Dermis blood vessel endothelial cell (primary cell): ENCODE results near the gene GSX2. TPM values are rescaled to one million over a fixed set of nuclear protein-coding genes. Genes with fewer than 3 reads are reported as not detected.
A peak's percentile ranks its signal among the peaks of the same experiment; 100 is the strongest.
"Not testable (repeated sequence)": the region's sequence is repeated elsewhere in the genome, so short reads cannot be mapped to it uniquely, and the experiment has no call there.

Source experiments
- DNase-seq: peaks from one replicate; pipeline ENCODE4 v3.0.0; 2010
- total RNA-seq: library from RNA; depleted of rRNA; stranded (reverse); fragments of >200 nt; gene quantifications from 2 replicates; pipeline ENCODE4 v1.2.3, GENCODE V29; 2014

GSX2 gene
- total RNA-seq, 1 donor from 2014 or later: not detected

DNA sequence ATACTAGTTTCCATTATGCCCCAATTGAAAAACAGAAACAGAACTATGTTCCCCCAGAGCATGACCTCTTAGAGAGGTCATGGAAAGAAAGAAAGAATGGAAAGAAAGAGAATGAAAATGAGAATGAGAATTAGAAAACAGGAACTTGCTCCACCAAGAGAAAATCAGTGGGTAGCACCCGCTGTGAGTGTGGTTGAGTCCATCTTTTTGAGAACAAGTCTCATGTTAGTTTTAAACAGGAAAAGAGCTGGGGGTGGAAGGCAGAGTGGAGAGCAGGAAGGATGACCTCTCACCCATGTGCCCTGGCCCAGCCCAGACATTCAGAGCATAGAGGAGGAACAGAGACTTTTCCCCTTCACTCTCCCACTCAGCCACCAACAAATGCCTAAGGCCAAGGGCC lies 4.9 kb downstream of the GSX2 start:
- DNase-seq: no peak

DNA sequence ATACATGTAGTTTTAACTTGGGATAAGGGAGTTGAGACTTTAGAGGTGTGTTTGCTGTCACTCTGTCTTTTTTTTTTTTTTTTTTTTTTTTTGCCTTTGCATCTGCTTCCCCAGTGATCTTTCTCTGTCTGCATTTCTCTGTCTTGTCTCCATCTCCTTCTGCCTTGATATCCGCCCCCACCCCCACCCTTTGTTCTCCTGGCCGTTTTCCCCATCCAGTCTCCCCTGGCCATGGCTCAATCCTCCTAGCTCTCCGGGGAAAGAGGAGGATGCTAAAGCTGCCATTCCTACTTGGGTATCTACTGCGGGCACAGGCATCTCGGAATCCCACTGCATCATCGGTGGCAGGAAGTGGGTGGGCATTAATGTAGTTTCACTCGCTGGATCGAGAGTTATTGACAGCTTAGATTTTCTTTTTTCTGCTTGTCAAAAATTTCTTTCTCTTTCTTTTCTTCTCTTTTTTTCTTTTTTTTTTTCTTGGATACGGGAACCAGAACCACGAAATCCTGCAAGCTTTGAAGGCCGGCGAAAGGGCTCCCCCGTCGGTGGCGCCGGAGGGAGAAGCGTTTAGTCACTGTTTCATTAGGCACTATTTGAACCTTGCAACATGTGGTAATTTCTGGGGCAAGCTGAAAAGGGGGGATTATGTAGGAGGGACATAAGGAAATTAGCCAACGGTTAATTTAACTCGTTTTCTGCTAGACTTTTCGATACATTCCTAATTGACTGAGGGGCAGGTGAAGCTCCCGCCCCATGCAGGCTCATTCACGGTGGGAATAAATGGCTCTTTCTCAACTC lies 8.2 kb downstream of the GSX2 start:
- no peak for DNase-seq

DNA sequence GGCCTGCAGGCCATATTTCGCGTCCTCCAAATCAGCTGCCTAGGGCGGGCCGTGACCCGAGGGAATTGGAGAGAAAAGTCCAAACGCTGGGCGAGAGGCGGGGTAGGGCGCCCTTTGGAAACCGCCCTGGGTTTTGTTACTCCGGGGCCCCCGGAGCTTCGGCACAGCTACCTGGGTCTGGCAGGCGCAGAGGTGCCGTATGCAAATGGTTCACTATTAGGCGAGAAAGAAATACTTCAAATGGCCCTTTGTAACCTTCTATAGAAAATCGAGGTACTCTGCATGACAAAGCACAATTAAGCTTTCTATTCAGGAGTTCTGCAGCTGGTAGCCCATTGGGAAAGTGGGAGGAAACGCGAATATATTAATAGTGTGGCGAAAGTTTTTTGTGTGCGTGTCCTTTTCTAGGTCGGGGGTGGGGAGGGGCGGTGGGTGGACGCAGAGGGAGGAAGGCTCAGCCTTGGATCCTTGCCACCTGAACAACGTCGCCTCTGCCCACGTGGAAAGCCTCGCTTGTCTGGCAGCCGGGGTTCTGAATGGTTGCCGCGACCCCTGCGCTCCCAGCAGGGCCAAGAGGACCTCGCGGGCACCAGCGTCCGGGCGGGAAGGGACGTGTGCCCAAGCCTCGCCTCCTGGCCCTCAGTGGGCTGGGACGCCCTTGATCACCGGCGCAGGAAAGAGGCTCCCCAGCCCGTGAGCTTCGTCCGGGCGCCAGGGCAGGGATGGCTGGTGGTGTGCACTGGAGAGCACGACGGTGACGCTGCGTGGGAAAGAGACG lies 9.5 kb downstream of the GSX2 start:
- peak; percentile 10 for DNase-seq

GRCh38 chr4:54110019-54110416 lies 10.1 kb downstream of the GSX2 start:
- no peak for DNase-seq

DNA sequence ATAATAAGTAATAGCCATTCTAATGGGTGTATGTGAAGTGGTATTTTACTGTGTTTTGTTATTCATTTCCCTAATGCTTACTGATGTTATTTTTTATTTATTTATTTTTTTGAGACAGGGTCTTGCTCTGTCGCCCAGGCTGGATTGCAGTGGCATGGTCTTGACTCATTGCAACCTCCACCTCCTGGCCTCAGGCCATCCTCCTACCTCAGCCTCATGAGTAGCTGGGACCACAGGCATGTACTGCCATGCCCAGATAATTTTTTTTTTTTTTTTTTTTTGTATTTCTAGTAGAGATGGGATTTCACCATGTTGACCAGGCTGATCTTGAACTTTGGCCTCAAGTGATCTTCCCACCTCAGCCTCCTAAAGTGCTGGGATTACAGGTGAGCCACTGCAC lies 13.2 kb downstream of the GSX2 start:
- DNase-seq: not testable (repeated sequence)

- DNase-seq: not testable (repeated sequence)
These were observed 16.3 kb downstream of the GSX2 start for GRCh38 chr4:54116246-54116645.

DNA sequence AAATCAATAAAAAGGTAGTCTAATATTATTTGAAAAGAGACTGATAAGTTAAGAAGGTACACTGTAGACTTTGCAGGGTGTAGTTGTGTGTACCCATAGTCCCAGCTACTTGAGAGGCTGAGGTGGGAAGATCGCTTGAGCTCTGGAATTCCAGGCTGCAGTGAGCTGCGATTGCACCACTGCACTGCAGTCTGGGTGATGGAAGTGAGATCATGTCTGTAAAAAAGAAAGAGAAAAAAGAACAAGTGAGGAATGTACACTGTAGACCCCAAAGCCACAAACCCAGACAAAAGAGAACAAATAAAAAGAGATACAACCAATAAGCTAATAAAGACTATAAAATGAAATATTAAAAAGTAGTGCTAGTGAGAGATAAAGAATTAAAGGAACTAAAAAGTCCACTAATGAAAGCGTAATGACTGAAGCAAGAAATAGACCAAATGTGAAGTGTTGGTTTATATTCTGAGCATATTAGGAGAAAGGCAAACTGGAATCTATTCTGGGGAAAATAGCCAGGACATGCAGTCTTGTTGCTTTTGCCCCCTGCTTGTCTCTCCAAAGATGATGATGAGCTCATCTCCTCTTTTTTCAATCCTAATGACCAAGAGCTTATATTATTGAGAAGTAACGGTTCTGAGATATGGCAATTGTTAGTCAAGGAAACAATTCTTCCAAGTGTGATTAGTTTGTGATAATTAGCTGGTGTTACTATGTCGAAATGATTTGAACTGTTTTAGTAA lies 19.1 kb downstream of the GSX2 start:
- no peak for DNase-seq

GRCh38 chr4:54120518-54120917 lies 20.6 kb downstream of the GSX2 start:
- no peak for DNase-seq

DNA sequence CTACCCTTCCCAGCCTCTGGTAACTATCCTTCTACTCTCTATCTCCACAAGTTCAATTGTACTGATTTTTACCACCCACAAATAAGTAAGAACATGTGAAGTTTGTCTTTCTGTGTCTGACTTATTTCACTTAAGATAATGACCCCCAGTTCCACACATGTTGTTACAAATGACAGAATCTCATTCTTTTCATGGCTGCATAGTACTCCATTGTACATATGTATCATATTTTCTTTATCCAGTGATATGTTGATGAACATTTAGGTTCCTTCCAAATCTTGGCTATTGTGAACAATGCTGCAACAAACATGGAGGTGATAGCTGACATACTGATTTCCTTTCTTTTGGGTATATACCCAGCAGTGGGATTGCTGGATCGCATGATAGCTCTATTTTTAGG lies 27.7 kb downstream of the GSX2 start:
- no peak for DNase-seq

DNA sequence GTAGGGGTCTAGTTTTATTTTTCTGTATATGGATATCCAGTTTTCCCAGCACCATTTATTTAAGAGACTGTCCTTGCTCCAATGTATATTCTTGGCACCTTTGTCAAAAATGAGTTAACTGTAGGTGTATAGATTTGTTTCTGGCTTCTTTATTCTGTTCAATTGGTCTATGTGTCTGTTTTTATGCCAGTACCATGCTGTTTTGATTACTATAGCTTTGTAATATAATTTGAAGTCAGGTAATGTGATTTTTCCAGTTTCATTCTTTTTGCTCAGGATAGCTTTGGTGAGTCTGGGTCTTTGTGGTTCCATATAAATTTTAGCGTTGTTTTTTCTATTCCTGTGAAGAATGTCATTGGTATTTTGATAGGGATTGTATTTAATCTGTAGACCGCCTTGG lies 28.7 kb downstream of the GSX2 start:
- not testable (repeated sequence) for DNase-seq

GRCh38 chr4:54139332-54139731 lies 39.4 kb downstream of the GSX2 start:
- no peak for DNase-seq

DNA sequence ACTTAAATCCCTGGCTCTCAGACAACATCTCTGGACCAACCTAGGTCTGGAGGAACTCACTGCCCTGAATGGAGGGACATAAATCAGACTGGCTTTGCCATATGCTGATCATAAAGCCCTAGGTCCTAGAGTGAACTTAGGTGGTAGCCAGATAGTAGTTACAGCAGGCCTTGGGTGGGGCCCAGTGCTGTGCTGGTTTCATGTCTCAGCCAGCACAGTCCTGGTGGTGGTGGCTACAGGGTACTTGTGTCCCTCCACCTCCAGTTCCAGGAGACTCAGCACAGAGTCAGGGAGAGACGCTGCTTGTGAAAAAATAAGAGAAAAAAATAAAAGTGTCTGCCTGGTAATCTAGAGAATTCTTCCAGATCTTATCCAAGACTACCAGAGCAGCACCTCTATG lies 40.3 kb downstream of the GSX2 start:
- DNase-seq: no peak

DNA sequence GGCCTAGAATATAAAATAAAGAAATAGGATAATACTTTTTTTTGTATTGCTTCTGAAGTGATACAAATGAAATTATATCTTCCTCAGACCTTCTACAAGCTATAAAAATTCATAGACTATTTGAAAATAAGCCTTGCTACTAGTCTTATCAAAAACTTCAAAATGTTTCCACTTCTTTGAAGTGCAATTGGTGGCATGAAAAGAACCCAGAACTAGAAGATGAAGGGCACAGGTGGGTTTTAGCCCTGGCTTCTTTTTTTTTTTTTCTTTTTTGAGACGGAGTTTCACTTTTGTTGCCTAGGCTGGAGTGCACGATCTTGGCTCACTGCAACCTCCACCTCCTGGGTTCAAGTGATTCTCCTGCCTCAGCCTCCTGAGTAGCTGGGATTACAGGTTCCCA lies 44.2 kb downstream of the GSX2 start:
- DNase-seq: no peak

DNA sequence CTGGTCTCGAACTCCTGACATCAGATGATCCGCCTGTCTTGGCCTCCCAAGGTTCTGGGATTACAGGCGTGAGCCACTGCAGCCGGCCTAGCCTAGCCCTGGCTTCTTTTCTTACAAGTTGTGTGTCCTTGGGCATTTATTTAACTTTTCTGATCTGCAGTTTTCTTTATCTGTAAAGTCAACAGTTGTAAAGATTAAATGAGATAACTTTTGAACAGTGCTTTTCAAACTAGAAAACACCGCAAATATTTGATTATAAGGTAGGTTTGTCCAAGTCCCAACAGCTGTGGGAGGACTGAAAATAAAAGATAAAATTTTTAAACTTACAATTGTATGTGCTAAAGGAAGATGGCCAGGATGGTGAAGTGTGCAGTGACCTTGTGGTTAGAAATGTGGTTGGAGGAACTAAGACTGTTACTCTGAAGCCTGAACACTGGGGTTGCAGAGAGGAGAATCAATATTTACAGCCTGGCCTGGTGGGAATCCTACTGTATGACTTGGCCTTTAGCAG lies 44.8 kb downstream of the GSX2 start:
- no peak for DNase-seq

GRCh38 chr4:54146139-54146538 lies 46.2 kb downstream of the GSX2 start:
- no peak for DNase-seq

DNA sequence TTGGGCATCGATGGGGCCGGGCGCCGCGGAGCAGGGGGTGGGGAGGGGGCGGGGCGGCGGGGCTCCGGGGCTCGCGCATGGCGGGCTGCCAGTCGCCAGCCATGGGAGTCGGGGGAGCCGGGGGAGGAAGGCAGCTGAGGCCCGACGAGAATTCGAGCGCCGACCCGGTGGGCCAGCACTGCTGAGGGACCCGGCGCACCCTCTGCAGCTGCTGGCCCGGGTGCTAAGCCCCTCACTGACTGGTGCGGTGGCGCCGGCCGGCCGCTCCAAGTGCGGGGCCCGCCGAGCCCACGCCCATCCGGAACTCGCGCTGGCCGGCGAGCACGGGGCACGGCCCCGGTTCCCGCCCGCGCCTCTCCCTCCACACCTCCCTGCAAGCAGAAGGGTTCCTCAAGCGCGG lies 49.4 kb downstream of the GSX2 start:
- DNase-seq: no peak

Other genes with a start within 250 kb of the GSX2 start
- 59.4 and 90.2 TPM in 2 replicates for gene CHIC2, start 35.6 kb upstream of the GSX2 start, total RNA-seq
- 0.65 and 1.5 TPM in 2 replicates for gene PDGFRA, start 129.1 kb downstream of the GSX2 start, total RNA-seq